ENCODE results near the gene BCL2L11.

Gene BCL2L11

GRCh38 chr2:111116011-111116746 lies 4.5 kb upstream of the BCL2L11 start:
- no peak for TF ChIP-seq CTCF (IDR thresholded peaks at IDR 0.05; ENCODE audit: insufficient read depth, low read length, missing control alignments)
- H3K4me3 ChIP-seq (ENCODE audit: low read depth, low read length) = no peak overlapping the region
- ChIA-PET POLR2A (no interaction called here), CTCF (interaction anchor here (1.2 to 2.5 kb wide), 9 partner anchors 9 to 590 kb away, joined by 3 to 36 read pairs (median 6); no protein-coding TSS in a partner anchor)
- DNase-seq (ENCODE audit: low read depth, low spot score) = no peak

- H3K4me3 ChIP-seq (ENCODE audit: low read depth, low read length) = peak overlapping the region; percentile 57
- peak; percentile 98 for TF ChIP-seq CTCF (IDR thresholded peaks at IDR 0.05; ENCODE audit: insufficient read depth, low read length, missing control alignments)
- DNase-seq (ENCODE audit: low read depth, low spot score) = no peak
- ChIA-PET CTCF (interaction anchor here (0.6 to 2.5 kb wide), 18 partner anchors 8 to 589 kb away, joined by 3 to 36 read pairs (median 4); no protein-coding TSS in a partner anchor), POLR2A (no interaction called here)
These were observed 3.7 kb upstream of the BCL2L11 start for GRCh38 chr2:111116843-111117597.

GRCh38 chr2:111117598-111118480 lies 2.9 kb upstream of the BCL2L11 start:
- peak overlapping the region; percentile 57 for H3K4me3 ChIP-seq (ENCODE audit: low read depth, low read length)
- CTCF ChIA-PET = interaction anchor here (0.6 to 2.5 kb wide), 18 partner anchors 8 to 588 kb away, joined by 3 to 36 read pairs (median 4); no protein-coding TSS in a partner anchor
- DNase-seq (ENCODE audit: low read depth, low spot score) = peak; percentile 23

GRCh38 chr2:111118481-111118980 lies 2.2 kb upstream of the BCL2L11 start:
- ChIA-PET CTCF (interaction anchor here (2.4 to 2.5 kb wide), 3 partner anchors 306 to 583 kb away, joined by 9 to 36 read pairs (median 18); no protein-coding TSS in a partner anchor), POLR2A (no interaction called here)
- peak overlapping the region; percentile 57 for H3K4me3 ChIP-seq (ENCODE audit: low read depth, low read length)
- no peak for TF ChIP-seq CTCF (IDR thresholded peaks at IDR 0.05; ENCODE audit: insufficient read depth, low read length, missing control alignments)
- DNase-seq (ENCODE audit: low read depth, low spot score) = no peak

More at GRCh38 chr2:111117598-111118480, 2.9 kb upstream of the BCL2L11 start:
- no peak for TF ChIP-seq CTCF (IDR thresholded peaks at IDR 0.05; ENCODE audit: insufficient read depth, low read length, missing control alignments)
- POLR2A ChIA-PET = no interaction called here

GRCh38 chr2:111118981-111119821 lies 1.5 kb upstream of the BCL2L11 start:
- DNase-seq (ENCODE audit: low read depth, low spot score) = no peak
- no peak for TF ChIP-seq CTCF (IDR thresholded peaks at IDR 0.05; ENCODE audit: insufficient read depth, low read length, missing control alignments)
- ChIA-PET CTCF (no interaction called here), POLR2A (no interaction called here)
- H3K4me3 ChIP-seq (ENCODE audit: low read depth, low read length) = peak overlapping the region; percentile 3; the same call in 1 of the 2 replicates

Measured in AG04449 (cell line).